SK-N-SH treated with all-trans-retinoic acid at 6 μM for 48 hours (cell line): ENCODE results near the gene RAB27A.

Experiments
- ARNTL ChIP-seq: fragments of 450-650 bp; formaldehyde crosslinking; IDR thresholded peaks from 2 replicates; pipeline ENCODE4 v1.5.0; 2020; ENCODE audit warnings: low read depth, mild to moderate bottlenecking, moderate library complexity, borderline replicate concordance
- CREB5 ChIP-seq: fragments of 250-450 bp; sonication (Bioruptor Pico); IDR thresholded peaks from 2 replicates; pipeline ENCODE4 v1.5.1; 2020; ENCODE audit warnings: low read depth, mild to moderate bottlenecking, moderate library complexity
- ESRRG ChIP-seq: fragments of 250-450 bp; sonication (Bioruptor Pico); IDR thresholded peaks from 2 replicates; pipeline ENCODE4 v1.6.1; 2021; ENCODE audit warnings: mild to moderate bottlenecking
- GLIS3 ChIP-seq: fragments of 250-450 bp; sonication (Bioruptor Pico); IDR thresholded peaks from 2 replicates; pipeline ENCODE4 v1.5.0; 2020; ENCODE audit warnings: mild to moderate bottlenecking, moderate library complexity
- OSR1 ChIP-seq: fragments of 250-450 bp; sonication (Bioruptor Pico); IDR thresholded peaks from 2 replicates; pipeline ENCODE4 v1.8.0; 2022; ENCODE audit warnings: moderate library complexity, mild to moderate bottlenecking, inconsistent platforms
- PATZ1 ChIP-seq: fragments of 250-450 bp; sonication (Bioruptor Pico); IDR thresholded peaks from 2 replicates; pipeline ENCODE4 v1.8.0; 2020; ENCODE audit warnings: mild to moderate bottlenecking, moderate library complexity, borderline replicate concordance
- PPARA ChIP-seq: fragments of 250-450 bp; sonication (Bioruptor Pico); IDR thresholded peaks from 2 replicates; pipeline ENCODE4 v1.5.0; 2020; ENCODE audit warnings: mild to moderate bottlenecking, borderline replicate concordance
- TSHZ2 ChIP-seq: fragments of 250-450 bp; sonication (Bioruptor Pico); IDR thresholded peaks from 2 replicates; pipeline ENCODE4 v1.5.0; 2020; ENCODE audit warnings: mild to moderate bottlenecking, moderate library complexity
- ZFP3 ChIP-seq: fragments of 250-450 bp; sonication (Bioruptor Pico); IDR thresholded peaks from 2 replicates; pipeline ENCODE4 v1.5.0; 2020; ENCODE audit warnings: mild to moderate bottlenecking, moderate library complexity
- ZNF565 ChIP-seq: fragments of 450-650 bp; formaldehyde crosslinking; conservative IDR thresholded peaks from 2 replicates; pipeline ENCODE4 v1.5.0; 2020; ENCODE audit warnings: low read depth, mild to moderate bottlenecking, moderate library complexity
- ZNF70 ChIP-seq: fragments of 450-650 bp; formaldehyde crosslinking; IDR thresholded peaks from 2 replicates; pipeline ENCODE4 v1.5.0; 2020; ENCODE audit warnings: mild to moderate bottlenecking, moderate library complexity

DNA sequence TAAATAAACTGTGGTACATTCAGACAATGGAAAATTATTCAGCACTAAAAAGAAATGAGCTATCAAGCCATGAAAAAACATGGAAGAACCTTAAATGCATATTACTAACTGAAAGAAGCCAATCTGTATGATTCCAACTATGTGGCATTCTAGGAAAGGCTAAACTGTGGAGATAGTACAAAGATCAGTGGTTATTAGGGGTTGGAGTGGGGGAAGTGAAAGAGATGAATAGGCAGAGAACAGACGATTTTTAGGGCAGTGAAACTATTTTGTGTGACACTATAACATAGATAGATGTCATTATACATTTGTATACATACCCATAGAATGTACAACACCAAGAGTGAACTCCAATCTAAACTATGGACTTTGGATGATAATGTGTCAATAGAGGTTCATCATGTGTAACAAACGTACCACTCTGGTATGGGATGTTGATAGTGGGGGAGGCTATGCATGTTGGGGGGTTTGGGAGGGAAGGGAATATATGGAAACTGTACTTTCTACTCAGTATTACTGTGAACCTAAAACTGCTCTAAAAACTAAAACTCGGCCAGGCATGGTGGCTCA is 29.0 kb downstream of the RAB27A start:
- TF ChIP-seq CREB5: no peak
- TF ChIP-seq GLIS3 (CRISPR knock-in tag): no peak
- TF ChIP-seq PATZ1 (CRISPR knock-in tag): no peak
- TF ChIP-seq ARNTL (CRISPR knock-in tag): no peak
- no peak for TF ChIP-seq ESRRG (CRISPR knock-in tag)
- no peak for TF ChIP-seq ZFP3 (CRISPR knock-in tag)
- TF ChIP-seq OSR1 (CRISPR knock-in tag): no peak
- no peak for TF ChIP-seq ZNF70 (CRISPR knock-in tag)
- no peak for TF ChIP-seq PPARA (CRISPR knock-in tag)
- TF ChIP-seq ZNF565: no peak
- TF ChIP-seq TSHZ2 (CRISPR knock-in tag): no peak
